CD4-positive, alpha-beta T cell treated with Interleukin-12 subunit alpha and Interleukin-12 subunit beta, for 1 hour (primary cell): ENCODE results near the gene IMMP2L.

ENCODE experiments used
- DNase-seq: peaks from one replicate; pipeline ENCODE4 v3.0.0-alpha.2; 2020

Gene IMMP2L

DNA sequence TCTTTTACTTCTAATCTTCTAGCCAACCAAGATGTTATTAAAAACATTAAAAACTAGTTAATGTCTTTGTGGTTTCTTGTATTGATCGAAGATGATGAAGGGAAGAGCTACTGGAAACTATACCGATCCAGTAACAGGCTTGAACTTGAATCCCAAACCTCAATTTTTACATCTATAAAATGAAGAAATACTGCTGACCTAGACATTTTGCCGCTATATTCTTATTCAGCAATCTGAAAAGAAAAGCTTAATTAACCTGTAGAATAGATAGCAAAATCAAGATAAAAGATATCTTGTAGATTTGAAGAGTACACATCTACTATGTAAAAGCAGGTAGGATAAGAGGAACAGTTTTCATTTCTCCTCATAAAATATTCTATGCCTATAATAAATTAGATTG is 797.4 kb downstream of the IMMP2L start:
- DNase-seq: no peak

- DNase-seq: no peak
Observed at GRCh38 chr7:110762546-110763225, 799.6 kb downstream of the IMMP2L start.

GRCh38 chr7:110760341-110760740 is 802.0 kb downstream of the IMMP2L start:
- DNase-seq: no peak

- DNase-seq: no peak
Observed at GRCh38 chr7:110759069-110759468, 803.2 kb downstream of the IMMP2L start.

DNA sequence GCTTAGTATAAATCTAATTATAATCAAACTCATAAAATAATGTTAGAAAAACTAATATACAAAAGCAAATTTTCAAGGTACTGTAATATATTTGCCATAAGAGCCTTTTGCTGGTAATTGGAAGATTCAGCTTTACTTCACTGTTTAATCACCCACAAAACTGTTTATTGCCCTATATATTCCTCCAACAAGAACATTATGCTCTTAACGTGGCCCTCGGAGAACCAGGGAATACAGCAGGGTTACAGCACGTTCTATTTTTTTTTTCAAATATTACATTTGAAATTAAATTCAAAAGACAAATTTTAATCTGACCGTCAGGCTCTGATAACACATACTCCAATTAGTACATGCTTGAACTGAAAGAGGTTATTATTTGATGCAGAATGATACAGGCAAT is 807.6 kb downstream of the IMMP2L start:
- DNase-seq: no peak

DNA sequence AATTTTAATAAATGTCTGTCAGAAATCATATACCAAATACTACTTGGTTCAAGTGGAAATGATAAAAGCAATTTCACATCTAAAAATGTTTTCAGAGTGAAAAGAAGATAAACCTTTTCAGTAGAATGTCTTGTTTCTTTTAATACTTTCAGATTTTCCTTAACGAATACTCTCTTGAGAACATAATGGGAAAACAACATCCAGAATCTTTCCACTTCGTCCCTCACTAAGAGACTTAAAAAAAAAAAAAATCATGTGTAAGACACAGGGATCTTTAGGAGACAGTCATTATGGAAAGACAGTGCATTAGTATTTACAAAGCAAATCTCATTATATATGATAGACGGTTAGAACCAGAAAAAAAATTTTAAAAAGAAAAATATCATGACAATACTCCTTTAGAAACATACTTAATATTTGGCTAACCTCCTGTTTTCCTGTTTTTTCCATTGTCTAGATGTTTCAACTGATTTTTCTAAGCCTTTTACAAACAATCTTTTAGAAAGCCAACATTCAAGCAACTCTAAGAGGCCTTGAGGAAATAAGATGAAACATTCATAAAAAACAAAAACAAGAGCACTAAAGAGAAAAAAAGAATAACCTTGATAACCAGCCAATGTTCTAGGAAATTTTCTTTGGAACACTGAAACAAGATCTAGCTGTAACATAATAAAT is 811.2 kb downstream of the IMMP2L start:
- DNase-seq: no peak

DNA sequence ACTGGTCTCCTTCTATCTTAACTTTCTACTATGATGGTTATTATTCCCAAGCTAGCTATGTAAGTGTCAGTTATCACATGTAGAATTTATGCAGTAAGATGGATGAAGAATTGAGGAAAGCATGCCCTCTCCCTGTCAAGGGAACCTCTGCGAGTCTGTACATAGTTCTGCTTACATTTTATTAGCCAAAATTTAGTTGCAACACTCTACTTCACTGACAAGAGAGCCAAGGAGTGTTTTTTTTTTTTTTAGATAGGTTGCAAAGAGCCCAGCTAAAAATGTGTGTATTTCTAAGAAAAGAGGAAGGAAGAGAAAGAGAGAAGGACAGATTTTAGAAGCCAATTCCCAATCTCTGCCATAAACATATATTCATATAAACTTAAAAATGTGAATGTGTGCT is 829.1 kb downstream of the IMMP2L start:
- no peak for DNase-seq

GRCh38 chr7:110724811-110725210 is 837.5 kb downstream of the IMMP2L start:
- no peak for DNase-seq

GRCh38 chr7:110721395-110721794 is 840.9 kb downstream of the IMMP2L start:
- no peak for DNase-seq

GRCh38 chr7:110720626-110721025 is 841.7 kb downstream of the IMMP2L start:
- no peak for DNase-seq

DNA sequence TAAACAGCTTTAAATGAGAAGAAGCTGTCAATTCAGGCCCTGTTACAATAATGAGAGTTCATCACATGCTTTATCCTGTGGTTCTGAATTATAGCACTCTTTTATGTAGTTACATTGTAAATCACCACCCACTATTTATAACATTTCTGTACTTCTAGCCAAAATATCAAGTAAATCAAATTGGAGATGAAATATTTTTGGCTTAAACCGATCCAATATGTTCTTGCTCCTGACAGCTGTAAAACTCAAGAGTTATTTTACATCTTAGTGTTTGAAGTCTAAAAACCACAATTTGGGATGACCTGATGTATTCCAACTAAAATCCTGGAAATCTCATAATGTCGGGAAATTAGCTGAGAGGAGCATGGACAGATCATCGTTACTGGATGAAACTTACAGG is 842.6 kb downstream of the IMMP2L start:
- DNase-seq: no peak

GRCh38 chr7:110718503-110719205 is 843.6 kb downstream of the IMMP2L start:
- DNase-seq: no peak

GRCh38 chr7:110704225-110704624 is 858.1 kb downstream of the IMMP2L start:
- no peak for DNase-seq

DNA sequence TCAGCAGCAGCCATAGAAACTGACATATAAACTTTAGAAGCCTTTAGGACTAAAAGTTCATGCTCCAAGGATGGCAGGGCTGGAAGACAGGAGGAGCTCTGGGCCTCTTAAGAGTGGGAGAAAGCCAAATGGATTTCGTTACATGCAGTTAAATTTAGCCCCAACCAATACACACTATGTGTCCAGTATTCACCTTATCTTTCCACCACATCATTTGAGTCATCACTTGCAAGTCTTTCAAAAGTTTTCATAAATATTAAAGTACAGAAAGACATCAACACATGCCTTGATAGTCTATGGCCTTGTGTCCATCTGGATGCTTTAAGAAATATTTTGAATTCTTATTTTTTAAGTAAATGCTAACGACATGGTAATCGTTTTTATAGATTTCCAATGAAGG is 863.7 kb downstream of the IMMP2L start:
- no peak for DNase-seq

- DNase-seq: no peak
Observed at GRCh38 chr7:110693344-110693743, 868.9 kb downstream of the IMMP2L start.

DNA sequence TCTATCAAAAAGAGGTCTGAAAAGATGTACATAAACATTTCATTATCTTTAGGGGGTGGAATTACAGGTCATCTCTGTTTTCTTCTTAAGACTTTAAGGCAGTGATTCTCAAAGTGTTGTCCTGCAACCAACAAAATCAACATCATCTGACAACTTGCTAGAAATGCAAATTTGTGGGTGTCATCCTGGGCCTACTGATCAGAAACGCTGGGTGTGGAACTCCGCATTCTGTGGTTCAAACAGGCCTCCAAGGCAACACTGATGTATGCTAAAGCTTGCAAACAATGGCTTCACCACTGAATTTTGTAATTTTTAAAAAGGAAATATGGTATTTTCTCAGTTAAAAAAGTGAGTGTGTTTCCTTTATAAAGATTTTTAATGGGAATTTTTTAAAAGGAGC is 873.4 kb downstream of the IMMP2L start:
- DNase-seq: no peak

GRCh38 chr7:110685899-110686298 is 876.4 kb downstream of the IMMP2L start:
- no peak for DNase-seq

DNA sequence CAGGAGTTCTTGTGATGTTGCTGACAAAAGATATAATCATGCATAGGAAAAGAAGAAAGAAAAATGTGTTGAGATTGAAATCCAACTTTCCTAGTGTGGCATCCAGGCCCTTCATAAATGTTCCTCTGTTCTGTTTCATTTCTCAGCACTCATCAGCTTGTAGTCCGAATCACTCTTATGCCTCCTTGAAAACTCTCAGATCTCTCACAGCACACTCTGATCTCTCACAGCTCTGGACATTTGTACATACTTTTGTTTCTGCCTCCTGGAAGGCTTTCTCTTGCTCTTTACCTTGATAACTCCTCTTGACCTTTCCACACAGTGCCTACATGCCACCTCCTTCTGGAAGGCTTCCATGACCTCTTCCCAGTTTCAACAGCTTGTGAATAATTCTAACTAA is 880.4 kb downstream of the IMMP2L start:
- no peak for DNase-seq

- DNase-seq: no peak
Observed at GRCh38 chr7:110677405-110677804, 884.9 kb downstream of the IMMP2L start.

GRCh38 chr7:110676785-110677184 is 885.5 kb downstream of the IMMP2L start:
- no peak for DNase-seq

DNA sequence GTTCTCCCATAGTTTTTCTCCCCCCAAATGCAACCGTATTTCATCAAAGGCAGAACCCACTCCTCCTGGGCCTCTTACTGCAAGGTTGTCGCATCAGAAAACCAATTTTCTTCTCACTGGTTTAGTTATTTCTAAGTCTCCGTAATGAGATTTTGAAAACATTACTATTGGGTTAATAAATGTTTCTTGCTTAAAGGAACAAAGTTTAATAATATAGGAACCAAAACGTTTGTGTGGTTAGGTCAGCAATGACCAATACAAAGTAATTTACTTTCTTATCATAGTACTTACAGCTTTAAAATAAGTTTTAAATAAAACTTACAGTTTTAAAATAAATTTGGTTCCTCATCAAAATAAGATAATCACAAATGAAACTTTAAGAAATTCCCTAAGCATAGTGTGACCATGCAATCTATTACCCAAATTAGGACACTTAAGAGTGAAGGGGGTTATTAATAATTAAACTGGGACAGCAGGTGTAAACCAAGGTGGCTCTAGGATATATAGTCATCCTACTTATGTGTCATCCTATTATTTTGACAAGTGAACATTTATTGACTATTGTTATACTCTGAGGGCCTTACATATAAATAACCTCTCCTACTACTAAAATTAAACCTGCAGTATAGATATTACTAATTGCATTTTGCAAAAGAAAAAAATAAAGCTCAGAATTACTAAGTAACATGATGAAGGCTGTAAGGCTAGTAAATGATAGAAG is 886.7 kb downstream of the IMMP2L start:
- DNase-seq: no peak

DNA sequence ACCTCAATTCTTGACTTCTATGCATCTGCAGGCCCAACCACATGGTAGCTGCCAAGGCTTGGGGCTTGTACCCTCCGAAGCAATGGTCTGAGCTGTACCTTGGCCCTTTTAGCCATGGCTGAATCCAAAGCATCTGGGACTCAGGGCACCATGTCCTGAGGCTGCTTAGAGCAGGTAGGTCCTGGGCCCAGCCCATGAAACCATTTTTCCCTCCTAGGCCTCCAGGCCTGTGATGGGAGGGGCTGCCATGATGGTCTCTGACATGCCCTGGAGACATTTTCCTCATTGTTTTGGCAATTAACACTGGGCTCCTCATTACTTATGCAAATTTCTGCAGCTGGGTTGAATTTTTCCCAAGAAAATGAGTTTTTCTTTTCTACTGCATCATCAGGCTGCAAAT is 889.1 kb downstream of the IMMP2L start:
- no peak for DNase-seq

DNA sequence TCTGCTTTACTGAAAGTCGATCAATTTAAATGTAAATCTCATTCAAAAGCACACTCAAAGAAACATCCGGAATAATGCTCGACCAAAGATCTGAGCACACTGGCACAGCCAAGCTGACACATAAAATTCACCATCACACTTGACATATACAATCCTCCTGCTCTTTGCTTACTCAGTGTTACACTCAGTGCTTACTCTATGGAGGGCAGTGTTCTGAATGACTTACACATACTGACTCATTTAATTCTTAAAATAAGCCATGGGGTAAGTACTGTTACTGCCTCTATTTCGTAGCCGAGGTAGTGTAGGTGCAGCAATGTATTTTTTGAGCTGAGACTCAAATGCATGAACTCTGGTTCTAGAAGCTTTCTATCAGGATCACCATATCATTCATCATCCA is 892.9 kb downstream of the IMMP2L start:
- no peak for DNase-seq

- DNase-seq: no peak
Observed at GRCh38 chr7:110664803-110665202, 897.5 kb downstream of the IMMP2L start.
